Retinal pigment epithelial cell (primary cell): ENCODE results near the gene TCFL5.
A peak's percentile ranks its signal among the peaks of the same experiment; 100 is the strongest.

Source experiments
- DNase-seq: peaks from one replicate; pipeline ENCODE4 v3.0.0-alpha.2; 2010; ENCODE audit warnings: low read depth
- H3K4me3 ChIP-seq: 2 replicates; pipeline ENCODE4 v1.5.1; 2011; ENCODE audit warnings: mild to moderate bottlenecking, low read length, control low read depth, moderate library complexity
- CTCF ChIP-seq: conservative IDR thresholded peaks from 2 replicates; pipeline ENCODE4 v1.5.1; 2011; ENCODE audit warnings: low read depth, low read length, control low read depth, inconsistent platforms

Gene TCFL5

GRCh38 chr20:62796699-62797491 lies 64.7 kb downstream of the TCFL5 start:
- no peak for TF ChIP-seq CTCF
- no peak for DNase-seq
- H3K4me3 ChIP-seq, result peak overlapping the region; percentile 55

- TF ChIP-seq CTCF, result no peak
- DNase-seq, result no peak
- peak overlapping the region; percentile 57 for H3K4me3 ChIP-seq
These were observed 66.4 kb downstream of the TCFL5 start for GRCh38 chr20:62795023-62795761.

GRCh38 chr20:62794007-62794724 lies 67.5 kb downstream of the TCFL5 start:
- TF ChIP-seq CTCF, result no peak
- peak; percentile 67 for DNase-seq
- H3K4me3 ChIP-seq, result peak overlapping the region; percentile 57

DNA sequence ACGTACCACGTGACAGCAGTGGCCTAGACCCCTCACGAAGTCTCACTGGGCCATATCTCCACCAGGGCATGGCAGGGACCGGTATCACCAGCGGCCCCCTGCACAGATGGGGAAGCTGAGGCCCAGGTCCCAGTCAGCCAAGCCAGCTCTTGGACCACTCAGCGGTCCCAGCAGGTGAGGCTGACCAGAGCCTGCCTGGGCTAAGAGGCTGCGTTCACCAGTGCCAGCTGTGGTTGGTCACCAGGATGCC lies 67.9 kb downstream of the TCFL5 start:
- no peak for TF ChIP-seq CTCF
- DNase-seq, result no peak
- H3K4me3 ChIP-seq, result peak overlapping the region; percentile 32

DNA sequence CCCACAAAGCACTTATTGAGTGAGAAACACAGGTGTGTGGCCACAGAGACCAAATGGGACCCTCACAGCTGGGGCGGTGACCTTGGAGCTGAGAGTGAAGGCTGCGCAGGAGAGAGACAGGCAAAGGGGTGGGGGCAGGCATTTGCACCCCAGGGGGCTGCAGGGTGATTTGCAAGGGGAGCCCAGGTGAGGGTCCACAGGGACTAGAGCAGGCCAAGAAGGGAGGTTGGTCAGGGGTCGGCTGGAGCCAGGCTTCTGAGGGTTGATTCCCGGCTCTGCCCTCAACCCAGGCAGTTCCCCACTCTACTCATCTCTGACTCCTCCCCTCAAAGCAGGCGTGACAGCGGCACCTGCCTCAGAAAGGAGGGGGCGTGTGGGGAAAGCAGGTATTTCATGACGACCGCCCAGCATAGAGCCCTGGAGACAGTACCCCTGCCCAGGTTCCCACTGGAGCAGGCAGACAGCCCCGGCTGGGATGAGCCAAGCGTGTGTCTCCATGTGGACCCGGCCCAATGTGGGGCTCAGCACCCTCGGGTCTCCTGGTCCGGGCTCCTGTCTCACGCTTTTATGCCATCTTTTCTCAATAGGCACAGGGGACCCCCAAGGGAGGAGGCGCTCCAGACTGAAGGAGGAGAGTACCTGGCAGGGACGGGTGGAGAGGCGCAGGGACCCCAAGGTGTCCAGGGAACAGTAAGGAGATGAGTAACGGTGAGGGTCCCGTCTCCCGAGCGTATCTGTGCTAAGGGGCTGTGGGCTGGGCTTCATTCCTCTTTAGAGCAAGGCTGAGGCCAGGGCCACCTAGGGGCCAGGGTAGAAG lies 68.5 kb downstream of the TCFL5 start:
- DNase-seq, result no peak
- H3K4me3 ChIP-seq, result no peak overlapping the region
- no peak for TF ChIP-seq CTCF

DNA sequence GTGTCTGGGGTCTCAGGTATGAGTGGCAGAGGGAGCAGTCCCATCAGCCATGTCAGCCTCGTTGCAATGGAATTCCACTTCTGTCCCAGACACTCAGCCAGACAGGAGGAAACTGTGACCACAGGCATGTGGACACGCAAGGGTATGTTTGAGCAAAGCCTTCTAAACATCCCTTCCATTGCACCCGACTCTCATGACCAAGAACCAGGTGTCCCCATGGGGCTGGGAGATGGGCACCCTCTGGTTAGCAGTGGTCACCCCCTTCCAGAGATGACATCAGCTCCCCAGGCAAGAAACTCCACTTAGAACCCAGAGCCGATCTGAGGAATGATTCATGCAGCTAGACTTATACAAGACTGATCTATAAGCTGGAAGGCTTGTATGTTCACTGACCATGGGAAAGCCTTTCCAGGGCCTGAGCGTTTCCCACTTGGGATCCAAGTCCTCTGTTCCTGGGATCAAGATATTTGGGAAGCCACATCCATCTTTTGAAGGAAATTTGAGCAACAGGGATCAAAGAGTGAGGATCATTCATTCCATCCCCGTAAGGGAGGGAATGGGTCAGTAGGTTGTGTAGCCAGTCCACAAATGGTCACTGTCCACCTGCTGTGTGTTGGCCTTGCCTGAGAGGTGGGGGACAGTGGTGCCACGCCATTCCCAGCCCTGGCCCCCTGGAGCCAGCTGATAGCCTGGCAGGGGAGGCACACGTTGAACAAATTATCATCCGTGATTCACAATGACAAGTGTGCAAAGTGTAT lies 69.3 kb downstream of the TCFL5 start:
- no peak overlapping the region for H3K4me3 ChIP-seq
- no peak for DNase-seq
- TF ChIP-seq CTCF, result no peak
